22Rv1 (cell line): Measurements from ENCODE around the gene LSM4.

ENCODE experiments used
- H3K27ac ChIP-seq: fragments of 450-650 bp; 2 replicates; pipeline ENCODE4 v1.5.1; 2017
- ZFX ChIP-seq: fragments of 450-650 bp; IDR thresholded peaks from 2 replicates; pipeline ENCODE4 v1.6.1; 2017; ENCODE audit warnings: antibody characterized with exemption, borderline replicate concordance
- TF ChIP-seq, protein P1 (sequence below): fragments of 450-650 bp; IDR thresholded peaks from 2 replicates; pipeline ENCODE4 v1.5.1; 2017; ENCODE audit warnings: mild to moderate bottlenecking

Gene LSM4

DNA sequence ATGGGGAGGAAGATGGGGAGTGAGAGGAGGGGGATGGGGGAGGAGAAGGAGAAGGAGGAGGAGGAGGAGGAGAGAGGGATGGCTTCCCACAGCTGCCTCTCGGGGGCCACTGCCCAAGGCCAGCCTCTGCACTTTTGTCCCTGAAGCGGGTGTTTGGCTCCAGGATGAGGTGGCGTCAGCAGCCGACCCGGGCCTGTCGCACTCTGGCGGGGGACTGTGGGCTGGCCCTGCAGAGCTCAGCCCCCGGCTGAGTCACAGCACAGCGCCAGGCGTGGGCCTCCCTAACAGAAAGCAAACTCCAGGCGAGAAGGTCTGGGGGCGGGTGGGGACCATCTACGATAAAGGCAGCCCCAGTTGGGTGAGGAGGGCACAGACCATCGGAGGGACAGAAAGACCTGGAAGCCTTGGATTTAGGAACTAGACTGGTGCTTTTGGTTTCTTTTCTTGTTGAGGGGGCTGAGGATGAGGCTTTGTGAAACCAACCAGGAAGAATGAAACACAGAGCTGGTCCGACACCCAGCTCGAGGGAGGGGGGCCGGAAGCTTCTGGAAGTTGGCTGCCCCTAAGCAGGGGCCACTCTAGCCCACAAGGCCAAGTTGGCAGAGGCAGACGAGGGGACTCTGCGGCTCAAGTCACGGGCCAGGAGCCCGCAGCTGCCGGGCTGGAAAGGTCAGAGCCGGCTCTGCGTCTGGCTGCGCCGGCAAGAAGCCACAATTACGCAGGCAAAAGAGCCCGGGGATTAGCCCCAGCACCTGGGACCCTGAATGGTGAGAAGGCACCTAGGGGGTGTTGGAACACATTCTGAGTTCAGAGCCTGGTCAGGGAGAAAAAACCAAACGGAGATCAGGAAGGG lies 18.2 kb downstream of the LSM4 start:
- no peak for TF ChIP-seq ZFX
- TF ChIP-seq, protein P1, sequence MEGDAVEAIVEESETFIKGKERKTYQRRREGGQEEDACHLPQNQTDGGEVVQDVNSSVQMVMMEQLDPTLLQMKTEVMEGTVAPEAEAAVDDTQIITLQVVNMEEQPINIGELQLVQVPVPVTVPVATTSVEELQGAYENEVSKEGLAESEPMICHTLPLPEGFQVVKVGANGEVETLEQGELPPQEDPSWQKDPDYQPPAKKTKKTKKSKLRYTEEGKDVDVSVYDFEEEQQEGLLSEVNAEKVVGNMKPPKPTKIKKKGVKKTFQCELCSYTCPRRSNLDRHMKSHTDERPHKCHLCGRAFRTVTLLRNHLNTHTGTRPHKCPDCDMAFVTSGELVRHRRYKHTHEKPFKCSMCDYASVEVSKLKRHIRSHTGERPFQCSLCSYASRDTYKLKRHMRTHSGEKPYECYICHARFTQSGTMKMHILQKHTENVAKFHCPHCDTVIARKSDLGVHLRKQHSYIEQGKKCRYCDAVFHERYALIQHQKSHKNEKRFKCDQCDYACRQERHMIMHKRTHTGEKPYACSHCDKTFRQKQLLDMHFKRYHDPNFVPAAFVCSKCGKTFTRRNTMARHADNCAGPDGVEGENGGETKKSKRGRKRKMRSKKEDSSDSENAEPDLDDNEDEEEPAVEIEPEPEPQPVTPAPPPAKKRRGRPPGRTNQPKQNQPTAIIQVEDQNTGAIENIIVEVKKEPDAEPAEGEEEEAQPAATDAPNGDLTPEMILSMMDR: no peak
- H3K27ac ChIP-seq: 0 out of 2 replicates have a peak overlapping the region, but pooled peaks have one; percentile 4

- TF ChIP-seq, protein P1: no peak
- TF ChIP-seq ZFX: no peak
- H3K27ac ChIP-seq: no peak overlapping the region
Measured at GRCh38 chr19:18304208-18304457, 18.7 kb downstream of the LSM4 start.

GRCh38 chr19:18301718-18302111 lies 21.2 kb downstream of the LSM4 start:
- no peak for TF ChIP-seq ZFX
- H3K27ac ChIP-seq: no peak overlapping the region

GRCh38 chr19:18300930-18301717 lies 21.8 kb downstream of the LSM4 start:
- H3K27ac ChIP-seq: 0 out of 2 replicates have a peak overlapping the region, but pooled peaks have one; percentile 13
- no peak for TF ChIP-seq ZFX
- TF ChIP-seq, protein P1: no peak

- TF ChIP-seq ZFX: no peak
- TF ChIP-seq, protein P1: no peak
- no peak overlapping the region for H3K27ac ChIP-seq
Measured at GRCh38 chr19:18299654-18300053, 23.2 kb downstream of the LSM4 start.

DNA sequence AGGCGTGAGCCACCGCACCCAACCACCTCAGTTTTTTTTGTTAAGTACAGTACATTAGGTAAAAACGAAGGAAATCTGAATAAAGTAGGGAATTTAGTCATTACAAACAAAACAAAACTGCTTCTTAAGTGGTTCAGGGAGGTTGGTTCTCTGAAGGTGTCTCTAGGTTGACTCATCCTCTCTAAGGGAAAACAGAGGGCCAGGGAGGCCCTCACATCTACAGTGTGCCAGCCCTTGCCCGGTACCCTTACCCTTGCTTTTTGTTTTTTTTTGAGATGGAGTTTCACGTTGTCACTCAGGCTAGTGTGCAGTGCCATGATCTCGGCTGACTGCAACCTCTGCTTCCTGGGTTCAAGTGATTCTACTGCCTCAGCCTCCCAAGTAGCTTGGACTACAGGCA lies 24.3 kb downstream of the LSM4 start:
- no peak overlapping the region for H3K27ac ChIP-seq

GRCh38 chr19:18297308-18297707 lies 25.6 kb downstream of the LSM4 start:
- TF ChIP-seq, protein P1: no peak
- no peak for TF ChIP-seq ZFX
- no peak overlapping the region for H3K27ac ChIP-seq

More for the DNA sequence above, 24.3 kb downstream of the LSM4 start:
- TF ChIP-seq, protein P1: no peak
- no peak for TF ChIP-seq ZFX
